ENCODE measurements around the gene HOXA9.

The HOXA9 gene

DNA sequence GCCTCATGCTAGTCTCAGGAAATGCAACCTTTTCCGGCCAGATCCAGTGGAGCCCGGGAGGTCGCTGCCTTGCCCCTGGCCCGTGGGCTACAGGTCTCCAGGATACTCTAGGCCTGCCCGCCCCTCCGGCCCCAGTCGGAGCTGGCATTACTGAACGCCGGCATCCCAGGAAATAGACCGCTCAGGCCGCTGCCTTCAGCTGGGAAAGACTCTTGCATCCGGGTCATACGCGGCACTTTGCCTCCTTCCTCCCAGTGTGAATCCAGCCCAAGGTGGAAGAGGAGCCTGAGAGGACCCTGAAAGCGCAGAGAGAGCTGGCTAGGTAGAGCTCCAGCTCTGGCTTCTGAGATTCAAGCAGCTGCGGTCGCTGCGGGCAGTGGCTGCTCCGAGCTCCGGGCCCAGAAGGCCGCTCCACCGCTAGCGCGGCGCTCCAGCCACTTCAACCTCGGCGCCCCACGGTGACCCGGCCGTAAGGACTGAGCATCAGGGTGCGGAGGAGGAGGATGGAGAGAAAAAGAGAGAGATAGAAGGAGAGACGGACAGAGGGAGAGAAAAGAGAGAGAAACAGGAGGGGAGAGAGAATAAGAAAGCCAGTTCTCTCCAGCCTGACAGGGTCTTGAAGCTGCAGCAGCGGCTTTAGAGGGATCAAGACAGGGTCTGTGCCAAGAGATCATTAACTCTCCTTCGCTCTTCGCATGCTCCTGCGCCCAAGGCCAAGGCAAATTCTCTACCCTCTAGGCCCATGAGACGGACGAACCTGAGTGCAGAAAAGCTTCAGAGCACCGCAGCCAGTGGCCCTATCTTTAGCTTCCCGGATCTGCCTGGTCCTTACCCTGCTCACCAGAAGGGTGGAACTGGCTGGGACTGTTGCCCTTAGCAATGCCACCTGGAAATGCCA is 10.5 kb upstream of the HOXA9 start:
- DNase-seq = no peak

DNA sequence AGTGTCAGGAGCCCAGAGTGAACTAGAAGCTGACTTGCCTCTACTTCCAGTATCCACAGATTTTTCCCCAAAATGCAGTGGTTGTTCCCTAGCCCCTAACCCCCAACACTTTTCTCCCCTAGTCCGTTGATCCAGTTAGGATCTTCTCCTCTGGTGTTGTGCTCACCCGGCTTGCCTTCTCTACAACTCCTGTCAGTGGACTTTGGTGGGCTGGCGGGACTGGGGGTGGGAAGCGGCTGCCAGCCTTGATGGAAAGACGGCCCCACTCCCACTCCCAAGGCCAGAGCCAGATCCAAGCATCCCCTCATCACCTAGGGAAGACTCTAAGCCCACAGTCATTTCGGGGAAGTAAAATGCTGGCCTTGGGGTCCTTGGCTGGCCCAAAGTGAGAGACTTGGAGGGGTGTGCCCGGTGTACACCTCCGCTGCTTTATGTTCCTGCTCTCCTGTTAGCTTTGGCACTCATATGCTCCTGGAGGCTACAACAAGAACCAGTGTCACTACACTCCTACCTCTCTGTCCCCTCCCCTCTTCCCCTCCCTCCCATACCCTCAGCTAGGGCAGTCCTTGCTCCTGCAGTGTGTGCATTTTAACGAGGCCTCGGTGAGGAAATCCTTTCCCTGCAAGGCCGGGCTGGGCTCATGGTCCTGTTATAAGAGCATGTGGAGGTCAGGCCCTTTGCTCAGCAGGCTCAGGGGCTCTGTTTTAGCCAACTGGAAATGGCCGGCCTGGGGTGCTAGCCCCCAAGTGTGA is 9.7 kb upstream of the HOXA9 start:
- no peak for DNase-seq

- no peak for DNase-seq
Measured at GRCh38 chr7:27173956-27174873, 8.9 kb upstream of the HOXA9 start, which contains the start of gene HOXA10. TSS of gene HOXA10 (minus strand) at chr7:27174320. CDS start at chr7:27174306, 14 bp downstream.

DNA sequence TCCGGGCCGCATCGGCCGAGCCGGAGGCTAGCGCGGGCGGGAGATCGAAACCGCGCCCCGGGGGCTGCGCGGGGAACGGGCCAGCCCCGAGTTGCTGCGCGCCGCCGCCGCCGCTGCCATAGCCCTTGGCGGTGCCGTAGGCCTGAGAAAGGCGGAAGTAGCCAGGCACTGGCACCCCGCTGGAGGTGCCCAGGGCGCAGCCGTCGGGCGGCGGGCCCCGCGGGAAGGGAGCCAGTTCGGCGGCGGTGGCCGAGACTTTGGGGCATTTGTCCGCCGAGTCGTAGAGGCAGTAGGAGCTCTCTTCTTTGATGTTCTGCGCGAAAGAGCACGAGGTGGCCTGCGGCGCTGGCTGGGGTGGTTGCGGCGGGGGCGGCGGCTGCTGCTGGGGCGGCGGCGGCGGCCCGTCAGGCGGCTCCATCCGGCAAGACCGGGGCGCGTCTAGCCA is 8.2 kb upstream of the HOXA9 start:
- no peak for DNase-seq

DNA sequence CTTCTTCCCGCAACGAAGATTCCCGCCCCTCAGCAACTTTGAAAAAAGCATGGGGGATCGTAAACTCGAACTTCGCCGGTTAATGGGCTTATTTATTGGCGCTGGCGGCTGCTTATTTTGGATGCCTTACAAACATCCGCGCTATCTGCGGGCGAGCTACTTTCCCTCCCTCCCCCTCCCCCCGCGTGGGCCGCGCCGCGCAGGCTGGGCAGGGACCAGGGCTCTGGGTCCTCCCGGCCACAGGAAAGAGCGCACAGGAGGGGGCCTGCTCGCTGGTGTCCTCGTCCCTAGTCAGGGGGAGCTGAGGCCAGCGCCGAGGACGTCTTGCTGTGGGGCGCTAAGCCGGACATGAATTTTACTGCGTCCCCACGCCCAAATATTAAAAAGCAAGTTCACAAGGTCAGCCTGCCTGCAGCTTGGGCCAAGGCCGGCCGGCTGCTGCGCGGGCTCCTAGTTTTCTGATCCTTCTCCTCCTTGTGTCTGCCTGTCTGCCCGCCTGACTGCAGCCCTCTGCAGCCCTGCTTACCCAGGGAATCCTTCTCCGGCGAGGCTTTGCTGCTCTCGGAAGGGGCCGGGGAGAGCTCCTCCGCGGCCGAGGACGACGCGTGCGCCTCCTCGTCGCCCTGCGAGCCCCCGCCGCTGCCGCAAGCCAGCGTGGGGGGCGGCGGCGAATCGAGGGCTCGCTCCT is 7.6 kb upstream of the HOXA9 start:
- DNase-seq = no peak

DNA sequence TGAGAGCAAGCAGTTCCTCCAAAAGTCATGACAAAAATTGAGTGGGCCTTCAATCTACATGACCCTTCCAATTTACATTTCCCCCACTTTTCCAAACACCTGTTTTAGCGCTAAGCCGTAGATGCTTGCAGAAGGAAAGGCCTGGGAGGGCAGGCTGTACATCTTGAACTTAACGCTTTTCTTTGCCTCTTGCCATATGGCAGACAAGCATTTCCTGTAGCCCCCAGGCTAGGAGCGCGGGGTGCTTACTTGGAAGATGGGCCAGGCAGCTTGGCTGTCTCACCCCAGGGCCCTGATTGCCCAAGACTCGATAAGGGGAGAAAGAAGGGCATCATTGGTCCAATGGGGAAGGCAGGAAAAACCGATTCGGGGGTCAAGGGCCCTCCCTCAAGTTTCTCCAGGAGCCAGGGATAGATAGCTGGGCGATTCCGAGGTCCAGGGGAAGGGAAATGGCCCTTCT is 7.0 kb upstream of the HOXA9 start:
- DNase-seq = no peak

DNA sequence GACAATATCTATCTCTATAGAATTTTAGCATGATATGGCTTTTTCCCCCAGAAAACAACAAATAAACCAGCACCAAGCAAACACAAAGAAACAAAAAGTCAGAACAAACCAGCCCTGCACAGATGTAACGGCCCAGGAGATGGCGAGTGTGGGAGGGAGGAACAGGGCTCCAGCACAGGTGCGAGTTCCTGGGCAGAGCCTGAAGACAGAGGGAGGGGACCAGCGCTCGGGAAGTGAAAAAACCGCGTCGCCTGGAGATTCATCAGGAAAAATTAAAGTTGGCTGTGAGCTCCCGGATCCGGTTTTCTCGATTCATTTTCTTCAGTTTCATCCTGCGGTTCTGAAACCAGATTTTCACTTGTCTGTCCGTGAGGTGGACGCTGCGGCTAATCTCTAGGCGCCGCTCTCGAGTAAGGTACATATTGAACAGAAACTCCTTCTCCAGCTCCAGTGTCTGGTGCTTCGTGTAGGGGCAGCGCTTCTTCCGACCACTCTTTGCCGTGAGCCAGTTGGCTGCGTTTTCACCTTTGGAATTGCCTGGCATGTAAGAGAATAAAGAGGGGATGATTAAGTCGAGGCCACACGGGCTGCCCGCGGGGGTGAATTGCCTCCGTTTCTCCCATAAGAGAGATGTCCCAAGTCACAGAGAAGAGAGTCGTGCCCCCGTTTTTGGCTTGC is 6.4 kb upstream of the HOXA9 start:
- no peak for DNase-seq

GRCh38 chr7:27171325-27171636 is 5.9 kb upstream of the HOXA9 start:
- DNase-seq = no peak

DNA sequence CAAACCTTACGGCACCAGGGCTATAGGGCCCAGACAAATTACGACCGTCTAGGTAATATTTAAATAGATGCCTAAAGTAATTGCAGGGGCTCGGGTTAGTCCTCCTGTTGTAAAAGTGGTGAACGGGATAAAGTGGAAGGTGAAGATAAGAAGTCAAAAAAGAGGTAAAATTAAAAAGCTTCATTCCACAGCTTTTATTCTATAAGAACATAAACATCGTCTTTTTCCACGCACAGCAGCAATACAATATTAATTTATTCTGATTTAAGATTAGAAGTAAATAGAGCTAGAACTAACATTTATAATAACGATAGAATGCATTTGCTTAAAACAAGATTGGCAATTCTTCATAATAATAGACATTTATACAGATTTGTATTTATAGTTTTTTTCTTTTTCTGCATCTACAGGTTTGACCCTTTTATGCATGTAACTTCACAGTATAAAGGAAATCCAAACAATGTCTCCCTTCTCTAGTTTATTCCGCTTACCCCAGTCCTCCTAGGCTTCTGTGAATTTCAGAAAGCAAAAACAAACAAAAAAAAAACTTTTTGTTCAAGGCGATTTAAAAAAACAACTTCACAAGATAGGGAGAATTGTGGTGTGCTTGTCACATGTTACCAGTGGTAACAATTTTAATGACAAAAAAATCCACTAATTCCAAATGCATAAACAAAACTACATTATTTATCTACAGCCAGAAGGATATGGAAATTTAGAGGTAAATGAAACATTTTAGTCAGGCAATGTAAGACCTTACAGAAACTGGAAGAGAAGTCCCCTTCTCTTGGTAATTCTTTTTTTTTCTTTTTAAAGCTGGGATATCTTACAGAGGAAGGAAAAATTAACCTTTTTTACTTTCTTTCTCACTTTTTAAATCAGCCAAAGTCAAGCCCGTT is 5.3 kb upstream of the HOXA9 start:
- no peak for DNase-seq

DNA sequence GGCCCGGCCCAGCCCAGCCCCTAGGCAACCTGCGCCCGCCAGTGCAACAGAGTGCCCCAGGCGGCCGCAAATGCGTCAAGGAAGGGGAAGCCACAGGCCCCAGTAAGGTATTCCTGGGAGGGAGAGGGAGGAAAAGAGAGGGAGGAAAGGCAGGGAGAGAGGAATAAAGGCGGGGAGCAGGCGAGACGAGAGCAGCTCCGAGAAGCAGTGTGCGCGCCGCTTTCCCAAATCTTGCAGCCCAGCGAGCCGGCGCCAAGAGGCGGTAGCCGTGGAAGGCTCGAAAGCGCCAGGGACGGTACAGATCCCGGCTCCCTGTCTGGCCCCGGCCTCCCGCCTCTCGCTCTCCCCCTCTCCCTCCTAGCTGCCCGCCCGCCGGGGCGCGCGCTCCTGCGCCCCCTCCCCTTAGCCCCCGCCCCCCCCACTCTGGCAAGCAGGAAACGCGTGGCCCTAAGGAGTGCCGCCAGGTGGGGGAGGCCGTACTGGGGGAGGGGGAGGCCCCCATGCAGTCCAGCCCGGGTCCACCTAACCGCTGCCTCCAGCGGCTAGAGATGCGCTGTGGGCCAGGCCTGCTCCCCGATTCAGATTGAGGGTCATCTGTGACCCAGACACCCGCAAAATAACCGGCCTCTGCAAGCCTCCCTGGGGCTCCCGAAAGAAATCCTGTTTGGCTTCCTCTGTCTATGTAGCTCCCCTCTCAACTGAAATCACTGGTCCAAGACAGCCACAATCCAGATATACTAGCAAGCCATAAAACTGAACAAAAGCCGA is 4.5 kb upstream of the HOXA9 start:
- no peak for DNase-seq

- no peak for DNase-seq
Measured at GRCh38 chr7:27168265-27168947, 3.1 kb upstream of the HOXA9 start.

- DNase-seq = no peak
Measured at GRCh38 chr7:27167916-27168264, 2.6 kb upstream of the HOXA9 start.

DNA sequence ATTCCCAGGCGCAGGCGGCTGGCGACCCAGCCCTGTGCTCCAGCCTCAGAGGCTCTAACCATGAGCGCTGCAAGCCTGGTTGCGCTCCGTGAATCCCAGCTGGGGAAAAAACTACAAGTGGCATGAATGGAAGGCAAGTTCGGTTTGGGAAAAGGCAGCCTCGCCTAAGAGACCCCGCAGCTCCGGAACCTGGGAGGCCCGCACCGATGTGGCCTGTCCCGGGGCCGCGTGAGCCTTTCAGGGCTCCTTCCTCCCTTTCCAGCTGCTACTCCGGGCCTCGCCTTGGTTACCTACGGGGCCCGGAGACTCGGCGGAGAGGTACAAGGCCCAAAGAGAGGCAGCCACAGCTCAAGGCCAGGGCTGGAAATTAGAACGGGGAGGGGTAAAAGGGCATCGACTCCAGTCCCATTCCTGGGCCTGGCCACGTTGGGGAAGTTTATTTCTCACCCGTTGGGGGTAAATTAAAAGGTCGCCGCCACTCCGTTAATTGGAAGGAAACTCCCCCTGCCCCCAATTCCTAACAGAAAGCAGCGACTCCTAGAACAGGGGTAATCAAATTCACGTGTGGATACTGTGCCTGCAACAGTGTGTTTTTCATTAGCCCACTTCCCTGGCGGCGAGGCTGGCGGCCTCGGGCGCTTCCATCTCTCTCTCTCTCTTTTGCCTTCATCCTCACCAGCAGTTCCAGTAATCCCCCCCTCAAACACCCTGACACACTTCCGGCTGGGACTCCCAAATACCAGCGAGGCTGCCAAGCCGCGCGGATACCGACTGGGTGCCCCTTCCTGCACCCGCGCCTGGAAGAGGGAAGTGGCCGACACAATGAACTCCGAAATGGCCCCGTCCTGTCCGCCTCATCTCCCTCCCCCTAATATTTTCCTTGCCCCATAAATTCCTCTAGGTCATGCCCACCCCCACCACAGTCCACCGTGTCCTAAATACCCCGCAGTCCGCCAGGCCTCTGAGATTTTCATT is 1.5 kb upstream of the HOXA9 start:
- DNase-seq = no peak

- no peak for DNase-seq
Measured at GRCh38 chr7:27165996-27166530, 726 bp upstream of the HOXA9 start.

DNA sequence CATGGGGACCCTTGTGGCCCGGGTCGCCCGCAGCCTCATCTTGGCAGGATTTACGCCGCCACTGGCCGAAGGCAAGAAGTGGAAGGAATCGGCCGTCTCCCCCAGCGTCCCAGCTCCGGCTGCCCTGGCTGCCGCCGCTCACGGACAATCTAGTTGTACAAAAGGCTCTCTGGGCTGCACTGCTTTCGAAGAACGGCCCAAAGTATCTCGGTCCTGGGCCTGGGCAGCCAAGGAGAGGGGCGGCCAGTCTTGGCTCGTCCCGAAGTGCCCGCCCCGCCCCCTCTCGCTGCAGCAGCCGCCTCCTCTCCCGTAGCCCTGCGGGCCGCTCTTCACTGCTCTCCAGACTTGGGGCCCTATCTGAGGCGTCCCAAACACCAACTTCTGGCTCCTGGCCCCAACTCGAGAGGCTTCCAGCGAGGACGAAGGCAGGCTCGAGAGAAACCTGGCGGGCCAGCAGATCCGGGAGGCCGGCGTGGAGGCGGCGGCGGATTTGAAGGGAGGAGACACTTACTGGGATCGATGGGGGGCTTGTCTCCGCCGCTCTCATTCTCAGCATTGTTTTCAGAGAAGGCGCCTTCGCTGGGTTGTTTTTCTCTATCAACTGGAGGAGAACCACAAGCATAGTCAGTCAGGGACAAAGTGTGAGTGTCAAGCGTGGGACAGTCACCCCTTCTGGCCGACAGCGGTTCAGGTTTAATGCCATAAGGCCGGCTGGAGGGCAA is 809 bp downstream of the HOXA9 start:
- DNase-seq = no peak

- no peak for DNase-seq
Measured at GRCh38 chr7:27164045-27164366, 1.3 kb downstream of the HOXA9 start.

Measured in SHP77 treated with DMSO at 0.1 percent for 48 hours (cell line).